ENCODE results near the gene PTTG2.
"Not testable (repeated sequence)": the region's sequence is repeated elsewhere in the genome, so short reads cannot be mapped to it uniquely, and the experiment has no call there.

PTTG2 gene

DNA sequence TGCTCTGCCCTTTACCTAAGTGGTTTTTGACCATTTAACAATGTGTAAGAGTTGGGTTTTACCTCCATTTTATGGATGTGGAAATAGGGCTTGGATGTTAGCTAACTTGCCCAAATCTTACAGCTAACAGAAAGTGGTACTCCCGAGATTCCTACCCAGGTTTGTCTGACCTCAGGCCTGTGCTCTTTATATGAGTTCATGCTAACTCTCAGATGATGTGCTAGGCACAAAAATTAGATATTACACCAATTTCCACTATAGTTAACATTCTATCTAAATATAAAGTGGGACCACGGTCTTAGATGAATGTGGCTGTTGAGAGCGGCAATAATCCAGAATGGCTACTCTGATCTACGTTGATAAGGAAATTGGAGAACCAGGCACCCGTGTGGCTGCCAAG, at the start of gene PTTG2:
Gene PTTG2 (plus strand): TSS at position 301 of the 400 bp plus-strand sequence. CDS start 37 bp downstream, at position 338.
- FAIRE-seq, result no peak

DNA sequence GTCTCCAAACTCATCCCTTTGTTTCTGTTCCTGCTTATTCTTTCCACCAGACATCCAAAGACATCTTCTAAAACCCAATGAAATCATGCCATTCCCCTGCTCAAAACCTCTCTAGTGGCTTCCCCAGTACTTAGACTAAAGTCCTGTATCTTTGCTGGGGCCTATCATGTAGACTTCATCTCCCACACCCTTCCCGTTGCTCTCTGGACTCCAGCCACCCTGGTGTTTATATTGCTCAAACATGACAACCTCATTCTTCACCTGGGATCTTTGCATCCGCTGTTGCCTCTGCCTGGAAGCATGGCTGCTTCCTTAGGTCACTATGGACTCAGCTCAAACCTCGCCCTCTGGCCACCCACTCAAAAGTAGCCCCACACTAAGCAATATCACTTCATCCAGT, 45.7 kb upstream of the PTTG2 start:
- no peak for FAIRE-seq

DNA sequence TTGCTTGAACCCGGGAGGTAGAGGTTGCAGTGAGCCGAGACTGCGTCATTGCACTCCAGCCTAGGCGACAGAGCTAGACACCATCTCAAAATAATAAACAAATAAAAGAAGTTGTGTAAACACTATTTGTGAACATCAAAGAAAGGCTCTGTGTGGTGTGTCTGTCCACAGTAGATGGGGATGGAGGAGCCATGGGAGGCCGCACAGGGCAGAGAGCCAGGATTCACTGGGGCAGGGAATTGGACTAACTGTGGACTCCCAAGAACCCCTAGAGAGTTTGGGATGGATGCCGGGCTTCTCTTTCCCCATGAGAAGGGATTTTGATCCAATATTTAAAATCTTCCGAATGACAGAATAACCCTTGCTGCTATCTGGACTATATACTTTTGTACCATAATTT, 42.8 kb upstream of the PTTG2 start:
- FAIRE-seq, result no peak

DNA sequence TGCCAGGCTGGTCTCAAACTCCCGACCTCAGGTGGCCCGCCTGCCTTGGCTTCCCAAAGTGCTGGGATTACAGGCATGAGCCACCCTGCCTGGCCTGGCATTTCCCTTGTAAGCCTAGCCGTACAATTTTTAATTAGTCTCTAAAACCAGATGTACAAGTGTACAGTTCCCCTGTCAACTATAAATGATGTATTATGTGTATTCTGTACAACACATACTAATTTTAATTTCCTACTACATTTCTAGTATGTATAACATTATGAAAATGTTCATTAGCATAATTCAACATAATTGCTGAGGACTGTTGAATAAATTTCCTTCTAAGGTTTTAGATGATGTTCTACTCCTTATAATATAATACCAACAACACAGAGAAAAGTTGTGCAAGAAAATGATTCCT, 41.5 kb upstream of the PTTG2 start:
- FAIRE-seq, result no peak

DNA sequence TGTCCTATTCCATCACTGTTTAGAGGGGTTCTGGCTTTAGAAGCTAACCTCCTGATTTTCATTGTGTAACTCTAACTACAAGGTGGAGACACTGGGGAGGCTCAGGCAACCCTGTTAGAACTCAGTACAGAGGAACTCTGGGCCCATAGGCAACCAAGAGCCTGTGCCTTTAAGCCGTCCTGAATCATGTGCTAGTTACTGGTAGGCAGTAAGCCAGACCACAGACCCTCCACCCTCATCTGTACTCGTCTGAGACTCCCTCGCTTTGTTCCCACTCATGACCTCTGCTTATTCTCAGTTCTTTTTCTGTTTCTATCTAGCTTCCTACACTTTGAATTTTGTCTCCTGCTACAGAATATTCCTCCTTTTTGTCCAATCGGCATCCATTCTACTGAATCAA, 37.9 kb upstream of the PTTG2 start:
- FAIRE-seq, result no peak

DNA sequence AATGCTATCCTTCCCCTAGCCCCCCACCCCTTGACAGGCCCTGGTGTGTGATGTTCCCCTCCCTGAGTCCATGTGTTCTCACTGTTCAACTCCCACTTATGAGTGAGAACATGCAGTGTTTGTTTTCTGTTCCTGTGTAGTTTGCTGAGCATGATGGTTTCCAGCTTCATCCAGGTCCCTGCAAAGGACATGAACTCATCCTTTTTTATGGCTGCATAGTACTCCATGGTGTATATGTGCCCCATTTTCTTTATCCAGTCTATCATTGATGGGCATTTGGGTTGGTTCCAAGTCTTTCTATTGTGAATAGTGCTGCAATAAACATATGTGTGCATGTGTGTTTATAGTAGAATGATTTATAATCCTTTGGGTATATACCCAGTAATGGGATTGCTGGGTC, 37.1 kb upstream of the PTTG2 start:
- not testable (repeated sequence) for FAIRE-seq

DNA sequence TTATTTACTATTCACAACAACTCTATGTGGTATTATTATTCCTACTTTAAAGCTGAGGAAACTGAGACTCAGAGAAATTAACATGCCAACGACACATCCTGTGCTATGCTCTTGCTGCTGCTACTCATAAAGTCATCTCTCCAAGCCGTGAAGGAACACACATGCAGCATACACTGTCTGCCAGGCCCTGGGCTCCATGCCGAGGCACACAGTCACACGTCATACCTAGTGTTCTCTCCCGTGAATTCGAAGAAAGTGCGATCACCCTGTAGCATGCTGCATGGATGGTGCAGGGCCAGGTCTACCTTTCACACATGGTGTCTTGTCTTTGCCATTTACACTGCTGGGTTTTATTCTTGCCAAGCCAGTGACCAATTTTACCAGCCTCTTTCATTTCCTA, 35.3 kb upstream of the PTTG2 start:
- no peak for FAIRE-seq

DNA sequence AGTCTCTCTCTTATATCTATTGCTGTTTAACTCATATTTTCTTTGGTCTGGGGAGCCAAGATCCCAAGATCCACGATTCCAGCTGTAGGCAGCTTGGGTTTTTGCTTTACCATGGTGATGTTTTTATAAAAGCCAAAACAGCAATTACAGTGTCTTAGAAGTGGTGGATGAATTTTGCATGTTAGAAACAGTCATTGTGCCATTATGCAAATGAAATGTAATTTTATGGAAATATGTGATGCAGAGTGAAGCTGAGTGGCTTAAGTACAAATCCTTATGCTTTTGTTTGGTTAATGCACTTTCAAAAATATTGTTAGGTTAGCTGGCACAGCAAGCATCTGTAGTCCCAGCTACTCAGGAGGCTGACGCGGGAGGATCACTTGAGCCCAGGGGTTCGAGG, 32.8 kb upstream of the PTTG2 start:
- no peak for FAIRE-seq

DNA sequence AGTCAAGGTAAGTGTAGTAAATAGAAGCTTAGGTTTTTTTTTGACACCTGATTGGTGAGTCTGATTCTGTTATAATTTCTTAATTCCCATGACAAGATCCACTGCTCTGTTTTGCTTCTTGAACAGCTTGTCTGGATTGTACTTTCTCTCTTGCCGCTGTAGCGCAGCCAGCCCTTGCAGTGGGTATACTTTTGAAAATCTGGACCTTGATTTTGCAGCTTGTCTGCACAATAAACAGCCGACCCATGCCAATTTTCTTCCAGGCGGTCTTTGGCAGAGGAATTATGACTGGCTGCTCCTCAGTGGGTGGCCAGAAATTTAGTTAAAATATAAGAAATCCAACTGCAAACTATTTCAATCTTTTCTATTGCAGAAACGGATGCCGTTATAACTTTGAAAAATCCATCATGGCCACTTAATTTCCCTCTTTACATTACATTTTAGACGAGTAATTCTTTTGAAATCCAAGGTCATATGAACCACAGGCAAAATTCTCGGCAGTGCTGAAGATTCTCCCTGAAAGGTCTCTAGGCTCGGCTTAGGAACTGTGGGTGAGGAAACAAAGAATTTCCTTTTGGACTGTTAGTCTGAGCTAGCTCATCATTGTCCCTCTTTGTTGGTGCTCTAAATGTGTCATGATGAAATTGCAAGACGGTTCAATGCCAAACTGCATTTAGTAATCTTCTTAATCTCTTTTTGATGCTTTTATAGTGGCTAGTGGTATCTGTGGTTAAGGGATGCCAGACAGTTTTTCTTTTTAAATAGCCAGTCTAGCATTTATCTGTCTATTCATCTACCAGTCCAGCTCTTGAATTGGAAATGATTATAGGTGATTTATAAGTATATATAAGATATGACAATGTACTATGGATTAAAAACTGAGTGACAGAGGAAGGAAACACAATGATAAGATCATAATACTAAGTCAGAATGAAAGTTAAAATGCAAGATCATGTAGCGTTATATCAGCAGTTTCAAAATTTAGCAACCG, 31.5 kb upstream of the PTTG2 start:
- no peak for FAIRE-seq

DNA sequence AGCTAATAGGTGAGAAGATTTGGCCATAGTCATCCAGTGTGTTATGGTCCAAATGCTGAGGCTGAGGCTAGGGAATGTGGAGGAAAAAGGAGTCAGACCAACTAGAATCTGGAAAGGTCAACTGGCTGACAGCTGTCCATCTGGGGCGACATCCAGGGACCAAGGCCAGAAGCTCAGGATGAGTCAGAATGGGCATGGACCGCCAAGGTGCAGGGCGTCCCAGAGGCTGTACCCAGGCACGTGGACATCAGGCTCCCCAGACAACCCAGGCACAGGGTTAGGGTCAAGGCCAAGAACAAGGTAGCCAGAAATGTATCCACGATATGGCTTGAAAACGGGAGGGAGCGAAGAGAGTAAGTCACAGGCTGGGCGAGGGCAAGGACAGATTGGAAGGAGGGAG, 26.1 kb upstream of the PTTG2 start:
- no peak for FAIRE-seq

DNA sequence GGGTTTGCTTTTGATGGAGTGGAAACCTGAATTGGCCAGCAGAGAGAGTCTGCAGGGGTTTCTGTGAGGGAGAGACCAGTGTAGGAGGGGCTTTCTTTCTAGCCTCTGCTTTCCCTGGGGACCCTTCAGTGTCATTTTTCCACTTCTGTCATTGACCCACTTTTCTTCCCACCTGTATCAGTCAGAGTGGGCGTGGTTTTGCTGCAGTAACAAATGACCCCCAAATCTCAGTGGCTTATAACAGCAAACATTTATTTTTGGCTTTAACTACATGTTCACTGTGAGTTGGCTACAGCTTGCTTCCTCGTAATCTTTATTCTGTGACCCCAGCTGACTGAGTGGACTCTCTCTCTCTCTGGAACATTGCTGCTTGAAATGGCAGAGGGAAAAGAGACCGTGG, 25.6 kb upstream of the PTTG2 start:
- no peak for FAIRE-seq

DNA sequence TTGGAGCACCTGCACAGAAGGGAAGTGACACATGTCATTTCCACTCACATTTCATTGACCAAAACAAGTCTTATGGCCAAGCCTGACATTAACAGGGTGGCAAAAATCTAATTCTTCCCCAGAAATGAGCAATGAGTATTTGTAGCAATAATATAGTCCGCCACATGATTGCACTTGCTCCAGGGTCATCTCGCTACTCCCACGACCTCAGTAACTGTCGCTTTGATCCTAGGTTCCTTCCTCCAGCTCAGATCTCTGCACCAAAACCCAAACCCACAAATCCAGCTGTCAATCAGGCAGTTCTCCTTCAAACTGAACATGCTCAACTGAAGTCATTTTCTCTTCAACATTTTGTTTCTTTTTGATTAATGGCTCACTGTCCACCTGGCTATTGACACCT, 25.2 kb upstream of the PTTG2 start:
- no peak for FAIRE-seq

DNA sequence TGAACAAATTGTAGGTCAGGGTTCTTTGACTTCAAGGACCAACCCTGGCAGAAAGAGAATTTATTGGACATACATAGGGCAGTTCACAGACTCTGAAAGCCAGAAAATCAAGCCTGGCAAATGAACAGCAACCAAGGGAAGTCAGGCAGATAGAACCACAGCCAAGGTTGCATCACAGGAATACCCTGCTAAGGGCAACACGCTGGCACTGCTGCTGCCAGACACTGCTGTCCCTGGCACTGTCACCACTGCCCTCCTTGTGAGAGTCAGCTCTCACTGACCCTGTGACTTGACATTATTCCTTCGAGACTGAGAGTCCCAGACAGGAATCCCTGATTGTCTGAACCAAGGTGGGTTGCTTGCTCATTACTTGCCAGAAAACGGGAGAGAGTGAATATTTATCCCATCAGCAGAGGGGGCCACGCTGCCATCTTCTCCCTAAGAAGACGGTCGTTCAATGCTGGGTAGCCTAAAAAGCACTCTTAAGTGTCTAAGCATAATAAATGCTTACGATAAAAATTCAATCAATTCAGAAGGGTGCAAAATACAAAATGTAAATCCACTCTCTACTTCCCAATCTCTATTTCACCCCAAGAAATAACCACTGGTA, 23.2 kb upstream of the PTTG2 start:
- FAIRE-seq, result no peak

DNA sequence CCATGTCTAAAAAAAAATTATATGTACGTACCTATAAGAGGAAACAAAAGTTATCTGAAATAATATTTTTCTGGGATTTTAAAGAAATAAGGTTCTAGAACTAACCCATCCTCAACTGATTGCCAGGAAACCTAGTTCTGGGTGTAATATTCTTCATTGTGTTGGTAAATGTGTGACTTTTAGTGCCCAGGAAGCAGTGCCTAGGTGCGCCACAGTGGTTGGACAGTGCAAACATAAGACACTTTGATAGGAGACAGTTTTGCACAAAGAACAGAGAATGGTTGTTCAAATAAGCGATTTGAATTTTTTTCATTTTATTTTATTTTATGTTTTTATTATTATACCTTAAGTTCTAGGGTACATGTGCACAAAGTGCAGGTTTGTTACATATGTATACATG, 22.0 kb upstream of the PTTG2 start:
- no peak for FAIRE-seq

DNA sequence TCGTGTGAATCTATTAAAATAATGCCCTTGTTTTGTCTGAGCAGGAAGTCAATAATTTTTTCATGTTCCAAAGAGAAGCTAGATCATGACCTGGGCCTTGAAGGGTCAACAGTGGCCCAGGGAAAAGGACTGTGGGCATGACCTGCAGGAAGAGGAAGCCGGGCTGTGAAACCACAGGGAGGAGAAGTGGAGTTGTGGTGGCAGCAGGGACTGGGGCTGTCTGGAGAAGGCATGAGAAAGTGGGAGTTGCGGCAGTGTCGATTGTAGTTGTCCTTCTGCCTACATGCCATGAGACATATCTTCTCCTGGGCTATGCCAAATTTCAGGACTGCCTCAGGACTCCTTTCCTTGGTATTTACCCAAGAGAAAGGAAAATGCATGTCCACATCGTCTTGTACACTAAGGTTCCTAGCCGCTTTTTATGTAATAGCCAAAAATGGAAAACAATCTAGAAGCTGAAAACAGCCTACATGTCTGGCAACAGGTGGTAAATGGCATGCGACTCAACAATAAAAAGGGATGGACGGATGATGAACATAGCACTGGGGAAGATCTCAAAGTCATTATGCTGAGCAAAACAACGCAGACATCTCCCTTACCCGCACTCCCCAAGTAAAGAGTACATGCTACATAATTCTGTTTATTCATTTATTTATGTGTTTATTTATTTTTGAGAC, 13.6 kb upstream of the PTTG2 start:
- no peak for FAIRE-seq

DNA sequence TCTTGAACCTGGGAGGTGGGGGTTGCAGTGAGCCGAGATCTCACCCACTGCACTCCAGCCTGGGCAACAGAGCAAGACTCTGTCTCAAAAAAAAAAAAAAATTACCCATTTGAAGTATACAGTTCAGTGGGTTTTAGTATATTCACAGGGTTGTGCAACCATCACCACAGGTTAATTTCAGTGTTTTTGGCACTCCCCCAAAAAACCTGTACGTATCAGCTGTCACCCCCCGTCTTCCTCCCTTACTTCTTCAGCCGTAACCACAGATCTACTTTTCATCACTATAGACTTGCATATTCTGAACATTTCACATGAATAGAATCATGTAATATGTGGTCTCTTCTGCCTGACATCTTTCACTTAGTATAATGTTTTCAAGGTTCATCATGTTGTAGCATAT, 11.7 kb upstream of the PTTG2 start:
- FAIRE-seq, result no peak

DNA sequence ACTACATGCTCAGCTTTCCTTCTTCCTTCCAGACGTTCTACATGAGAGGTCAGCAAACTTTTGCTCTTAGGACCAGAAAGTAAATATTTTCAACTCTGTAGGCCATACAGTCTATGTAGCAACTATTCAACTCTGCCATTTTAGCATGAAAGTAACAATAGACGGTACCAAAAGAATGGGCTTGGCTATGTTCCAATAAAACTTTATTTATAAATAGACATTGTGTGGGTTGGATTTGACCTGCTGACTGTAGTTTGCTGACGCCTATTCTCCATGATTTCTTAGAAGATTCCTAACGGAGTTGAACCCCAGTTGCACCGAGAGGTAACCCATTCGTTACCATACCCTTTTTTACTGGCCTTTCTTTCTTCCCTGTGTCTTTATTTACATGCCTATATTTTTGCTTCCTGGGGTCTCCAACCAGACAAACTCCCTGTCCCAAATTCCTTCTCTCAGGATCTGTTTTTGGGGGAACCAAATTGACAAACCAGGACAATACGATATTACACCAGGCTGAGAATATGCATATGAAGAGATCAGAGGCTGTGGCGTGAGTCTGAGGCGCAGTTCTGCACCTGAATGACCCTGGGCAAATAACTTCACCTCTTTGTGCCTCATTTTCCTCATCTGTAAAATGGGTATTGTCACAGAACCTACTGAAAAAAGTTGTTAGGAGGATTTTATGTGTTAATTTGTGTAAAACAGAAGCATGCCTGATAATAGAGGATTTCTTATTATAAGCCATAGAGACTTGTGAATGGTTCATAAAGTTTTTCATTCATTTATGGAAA, 10.4 kb upstream of the PTTG2 start:
- no peak for FAIRE-seq

DNA sequence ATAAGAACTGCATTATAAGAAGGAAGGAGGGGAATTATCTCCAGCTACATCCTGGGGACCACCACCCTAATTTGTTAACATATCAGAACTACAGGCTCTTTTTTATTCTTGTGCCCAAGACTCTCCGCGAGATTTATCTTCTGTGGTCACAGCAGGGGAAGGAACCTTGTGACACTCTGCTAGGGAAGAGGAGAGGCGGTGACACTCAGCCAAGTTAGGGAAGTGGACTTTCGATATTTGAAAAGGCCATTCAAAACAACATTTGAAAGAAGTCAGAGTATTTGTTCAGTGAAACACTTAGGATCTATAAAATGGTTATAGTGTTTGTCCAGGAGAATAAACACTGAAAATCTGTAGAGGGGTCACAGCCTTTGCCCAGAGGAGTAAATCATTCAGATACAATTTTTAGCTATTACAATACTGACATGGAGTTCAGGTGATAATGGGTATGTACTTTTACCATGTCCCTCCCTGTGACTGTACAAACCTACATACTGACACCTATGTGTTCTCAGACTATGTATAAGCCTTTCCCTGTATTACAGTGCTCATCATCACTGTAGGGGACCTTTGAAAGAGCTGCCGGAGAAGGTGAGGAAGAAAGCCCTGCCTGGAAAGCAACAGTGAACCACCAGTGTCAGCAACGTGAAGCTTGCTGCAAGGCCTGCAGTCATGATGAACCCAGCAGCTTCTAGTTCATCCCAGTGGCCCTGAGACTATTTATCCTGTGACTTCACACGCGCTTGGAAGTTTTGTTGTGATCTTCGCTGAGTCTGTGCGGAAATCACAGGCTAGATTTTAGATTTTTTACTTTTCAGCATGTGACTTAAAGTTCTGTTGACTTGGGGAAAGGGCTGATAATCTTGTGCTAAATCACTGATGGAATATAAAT, 8.5 kb upstream of the PTTG2 start:
- no peak for FAIRE-seq

DNA sequence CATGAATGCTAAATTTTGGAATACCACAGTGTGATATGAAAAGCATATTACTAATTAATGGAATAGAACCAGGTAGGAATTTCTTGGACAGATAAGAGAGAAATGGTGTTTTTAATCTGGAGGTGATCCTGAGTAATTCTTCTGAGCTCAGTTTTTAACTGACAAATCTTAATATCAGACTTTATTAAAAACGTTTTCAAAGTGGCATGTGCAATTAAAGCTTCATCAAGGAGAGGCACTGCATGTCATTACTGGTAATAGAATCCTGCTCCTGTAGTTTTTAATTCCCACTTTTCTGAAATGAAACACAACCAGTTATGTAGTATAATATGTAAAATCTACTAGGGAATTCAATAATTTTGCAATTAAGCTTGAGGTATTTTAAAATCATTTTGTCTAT, 7.0 kb upstream of the PTTG2 start:
- FAIRE-seq, result no peak

DNA sequence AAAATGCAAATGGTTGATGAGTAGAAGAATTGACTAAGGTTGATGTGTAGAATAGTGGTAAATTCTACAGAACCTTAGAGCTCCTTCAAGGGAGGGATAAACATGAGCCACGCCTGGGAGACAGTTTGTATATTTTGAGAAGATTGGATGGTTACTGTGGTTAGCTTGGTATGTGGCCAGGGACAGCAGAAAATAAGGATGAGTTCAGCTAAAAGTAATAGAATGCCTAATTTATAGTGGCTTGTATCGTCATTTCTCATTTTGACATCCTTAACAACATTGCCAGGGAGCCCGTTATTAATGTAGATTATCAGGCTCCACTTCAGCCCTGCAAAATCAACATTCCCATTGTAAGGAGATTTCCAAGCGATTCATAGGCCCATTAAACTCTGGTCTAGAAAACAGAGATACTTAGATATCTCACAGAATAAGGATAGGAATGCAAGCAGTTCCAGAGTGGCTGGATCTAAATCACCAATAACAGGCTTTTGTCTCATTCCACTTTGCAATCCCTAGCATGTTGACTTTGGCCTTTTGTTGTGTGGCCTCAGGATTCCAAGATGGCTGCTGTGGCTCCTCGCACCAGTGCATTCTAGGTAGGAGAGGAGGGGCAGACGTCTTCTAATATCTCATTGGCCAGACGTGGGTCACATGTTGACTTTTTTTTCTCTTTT, 6.4 kb upstream of the PTTG2 start:
- FAIRE-seq, result no peak

DNA sequence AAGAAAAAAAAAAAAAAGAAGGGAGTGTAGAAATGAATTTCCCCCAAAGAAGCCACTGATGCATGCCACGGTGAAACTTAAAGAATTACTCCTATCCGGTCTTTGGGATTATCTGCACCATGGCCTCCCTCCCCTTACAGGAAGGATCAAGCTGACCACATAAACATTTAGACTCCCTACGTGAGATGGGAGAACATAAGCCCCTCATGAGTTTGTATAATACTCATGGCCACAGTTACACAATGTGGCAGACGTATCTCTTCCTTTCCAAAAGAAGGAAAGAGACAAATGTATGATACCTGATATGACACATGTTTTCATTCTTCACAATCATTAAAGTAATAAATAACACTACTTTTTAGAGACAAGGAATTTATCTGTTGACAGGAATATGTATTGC, 3.3 kb upstream of the PTTG2 start:
- no peak for FAIRE-seq

All from colon (tissue), 2 donors.